Esophagus (tissue), 2 donors: ENCODE measurements around the gene RGS9. TPM values are rescaled to one million over a fixed set of nuclear protein-coding genes. Genes with fewer than 3 reads are reported as not detected.

Experiments used
- H3K27ac ChIP-seq, 2 donors: one replicate each; pipeline ENCODE4 v1.5.1; 2013; ENCODE audit warnings: low read depth in 2 of 2, mild to moderate bottlenecking in 2 of 2, inconsistent platforms in 1 of 2, low read length in 1 of 2, moderate library complexity in 1 of 2
- H3K27me3 ChIP-seq, 2 donors: one replicate each; pipeline ENCODE4 v1.6.1; 2013; ENCODE audit warnings: low read length in 2 of 2, control low read depth in 1 of 2, mild to moderate bottlenecking in 1 of 2; ENCODE audit not compliant: insufficient read depth in 2 of 2, control insufficient read depth in 1 of 2
- H3K36me3 ChIP-seq, 2 donors: one replicate each; pipeline ENCODE4 v1.6.1; 2013; ENCODE audit warnings: low read length in 1 of 2; ENCODE audit not compliant: control insufficient read depth in 2 of 2, insufficient read depth in 2 of 2
- H3K4me1 ChIP-seq, 2 donors: one replicate each; pipeline ENCODE4 v1.6.1; 2013; ENCODE audit warnings: low read length in 1 of 2; ENCODE audit not compliant: control insufficient read depth in 2 of 2, insufficient read depth in 2 of 2
- H3K4me3 ChIP-seq, 2 donors: one replicate each; pipeline ENCODE4 v1.5.1; 2013; ENCODE audit warnings: low read length in 2 of 2, mild to moderate bottlenecking in 2 of 2, low read depth in 1 of 2, moderate library complexity in 1 of 2
- H3K9me3 ChIP-seq, 2 donors: one replicate each; pipeline ENCODE4 v1.6.1; 2013; ENCODE audit warnings: mild to moderate bottlenecking in 2 of 2, low read depth in 1 of 2, low read length in 1 of 2, moderate library complexity in 1 of 2; ENCODE audit not compliant: control insufficient read depth in 2 of 2, insufficient read depth in 1 of 2
- WGBS, 2 donors: extraction: QIAGEN DNeasy Blood & Tissue Kit; methylation state at CpG; one replicate each; pipeline ENCODE4 v1.1.7; 2013; 5-methylcytosine and 5-hydroxymethylcytosine counted together
- polyA plus RNA-seq, 2 donors: library from polyadenylated mRNA; stranded (reverse); fragments of 200-250 nt; gene quantifications; one replicate each; pipeline ENCODE4 v1.2.3, GENCODE V29; 2013
- donor health status: healthy with polysubstance abuse.
- donor health status: Bipolar disorder and iron deficiency.

The RGS9 gene
- polyA plus RNA-seq, 2 donors = 2.0 to 2.2 TPM

DNA sequence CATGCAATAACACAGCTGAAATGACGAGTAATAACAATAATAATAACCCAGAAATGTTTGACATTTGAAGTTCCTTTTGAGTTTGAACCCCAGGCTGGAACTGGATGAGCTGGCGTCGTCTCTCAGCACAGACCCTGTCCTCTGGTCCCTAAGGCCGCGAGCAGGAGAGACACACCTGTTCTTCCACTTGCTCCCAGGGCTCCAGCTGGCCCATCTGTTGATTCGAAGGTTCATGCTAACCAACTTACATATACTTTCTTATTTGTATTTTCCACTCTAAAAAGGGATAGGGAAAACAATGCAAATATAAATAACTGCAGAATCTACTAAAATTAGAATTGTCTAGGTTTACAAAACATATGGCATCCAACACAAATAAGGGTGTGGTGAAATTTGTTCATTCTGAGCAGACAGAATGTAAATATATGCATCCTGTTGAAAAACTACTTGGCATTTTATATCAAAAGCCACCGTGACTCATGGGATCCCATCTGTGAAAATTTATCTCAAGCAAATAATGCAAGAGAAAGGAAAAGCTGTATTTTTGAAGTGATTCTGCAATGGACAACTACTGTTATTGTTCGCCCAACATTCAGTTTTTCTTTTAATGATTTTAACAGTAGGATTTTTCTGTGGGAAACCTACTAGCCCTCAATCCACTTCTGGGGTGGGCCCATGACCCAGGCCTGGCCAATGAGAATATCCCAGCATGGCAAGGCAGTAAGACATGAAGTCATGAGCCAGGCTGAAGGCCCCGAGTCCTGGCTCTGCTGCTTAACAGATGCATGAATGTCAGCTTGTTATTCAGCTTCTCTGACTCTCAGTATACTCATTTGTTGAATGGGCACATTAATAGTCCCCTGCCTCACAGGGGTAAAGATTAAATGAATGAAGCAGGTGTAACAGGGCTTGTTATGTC is 13.2 kb upstream of the RGS9 start:
- no peaks in the 10 kb centered on the region for H3K9me3 ChIP-seq
- no peaks in the 10 kb centered on the region for H3K4me1 ChIP-seq
- H3K4me3 ChIP-seq = no peak overlapping the region
- no peaks in the 10 kb centered on the region for H3K27me3 ChIP-seq
- no peaks in the 10 kb centered on the region for H3K36me3 ChIP-seq
- H3K27ac ChIP-seq = no peak overlapping the region
- WGBS, 2 donors = 64 to 72% methylated on average over 9 of the region's 9 CpGs

DNA sequence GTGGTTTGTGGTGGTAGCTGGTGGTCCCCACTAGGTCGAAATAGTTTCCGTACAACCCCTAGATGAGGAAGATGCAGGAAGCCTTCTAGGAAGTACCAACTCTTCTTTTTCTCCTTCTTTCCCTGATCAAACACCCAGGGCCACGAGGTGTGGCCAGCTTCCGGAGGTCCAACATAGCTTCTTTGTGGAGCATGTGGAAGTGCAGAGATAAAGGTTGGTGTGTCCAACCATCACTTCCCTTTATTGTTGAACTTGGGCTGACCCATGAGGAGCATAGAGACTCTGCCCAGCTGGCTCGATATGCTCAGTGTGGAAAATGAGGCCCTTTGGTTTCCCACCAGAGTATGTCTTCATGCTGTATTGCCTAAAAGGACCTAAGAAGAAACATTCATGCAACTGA is 6.3 kb upstream of the RGS9 start:
- H3K27me3 ChIP-seq = no peaks in the 10 kb centered on the region
- 61% methylated on average over 5 of the region's 5 CpGs for WGBS, 2 donors
- no peak overlapping the region for H3K4me3 ChIP-seq
- no peaks in the 10 kb centered on the region for H3K9me3 ChIP-seq
- H3K36me3 ChIP-seq = no peaks in the 10 kb centered on the region
- no peaks in the 10 kb centered on the region for H3K4me1 ChIP-seq
- H3K27ac ChIP-seq = no peak overlapping the region

DNA sequence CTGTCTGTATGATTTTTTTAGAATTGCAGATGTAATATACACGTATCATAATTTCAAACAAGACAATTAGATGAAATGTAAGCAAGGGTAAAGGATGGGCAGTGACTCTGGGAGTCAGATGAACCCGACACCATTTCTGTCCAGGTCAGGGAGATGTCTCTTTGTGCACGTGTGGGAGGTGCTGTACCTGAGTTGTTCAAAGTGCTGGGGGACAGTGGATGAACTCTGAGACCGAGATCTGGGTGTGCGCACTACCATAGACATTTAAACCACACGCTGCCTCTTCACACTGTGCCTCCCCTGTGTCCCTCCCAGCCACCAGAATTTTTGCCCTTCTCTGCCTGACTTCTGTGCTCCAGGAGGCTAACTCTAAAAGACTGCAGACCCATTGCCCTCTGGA is 5.9 kb upstream of the RGS9 start:
- WGBS, 2 donors = 75 to 88% methylated on average over 6 of the region's 6 CpGs
- no peaks in the 10 kb centered on the region for H3K36me3 ChIP-seq
- H3K27me3 ChIP-seq = no peaks in the 10 kb centered on the region
- no peak overlapping the region for H3K4me3 ChIP-seq
- H3K27ac ChIP-seq = no peak overlapping the region
- no peaks in the 10 kb centered on the region for H3K4me1 ChIP-seq
- H3K9me3 ChIP-seq = no peaks in the 10 kb centered on the region

DNA sequence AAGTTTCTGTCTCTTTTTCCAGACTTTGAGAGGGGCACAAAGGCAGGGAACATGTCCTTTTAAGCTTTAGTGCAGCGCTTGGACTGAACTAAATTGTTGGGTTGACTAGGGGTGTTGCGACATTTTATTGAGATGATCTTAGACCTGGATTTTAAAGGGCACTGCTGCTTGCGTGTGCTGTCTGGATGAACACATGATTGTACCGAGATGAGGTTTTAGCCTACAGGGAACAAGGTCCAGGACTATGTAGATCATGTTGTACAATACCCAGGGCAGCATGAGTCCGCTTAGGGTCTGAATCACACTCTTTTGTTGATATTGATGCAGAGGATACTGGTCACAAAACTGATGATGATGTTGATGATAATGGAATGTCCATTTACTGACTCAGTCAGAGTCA is 5.2 kb upstream of the RGS9 start:
- Histone ChIP-seq H3K4me1 (no peaks in the 10 kb centered on the region), H3K9me3 (no peaks in the 10 kb centered on the region), H3K36me3 (no peaks in the 10 kb centered on the region), H3K27ac (no peak overlapping the region), H3K4me3 (no peak overlapping the region), H3K27me3 (no peaks in the 10 kb centered on the region)
- 89 to 92% methylated on average over 5 of the region's 5 CpGs for WGBS, 2 donors

DNA sequence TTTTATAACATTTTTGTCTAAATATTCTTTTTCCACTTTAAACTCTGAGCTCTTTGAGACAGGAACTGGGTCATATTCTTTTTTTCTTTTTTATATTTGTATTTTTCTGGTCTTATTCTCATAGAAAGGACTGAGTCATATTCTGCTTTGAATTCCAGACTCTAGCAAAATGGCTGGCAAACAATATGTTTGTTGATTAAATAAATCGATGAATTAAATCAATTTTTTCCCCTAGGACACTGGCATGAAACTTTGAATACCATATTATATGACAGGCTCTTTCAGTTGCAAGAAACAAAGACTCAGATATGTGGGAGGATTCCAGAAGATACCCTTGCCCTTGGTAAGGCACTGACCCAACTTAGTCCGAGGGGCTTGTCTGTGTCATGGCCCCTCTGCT is 3.1 kb upstream of the RGS9 start:
- WGBS, 2 donors = 83 to 86% methylated on average over 2 of the region's 2 CpGs

DNA sequence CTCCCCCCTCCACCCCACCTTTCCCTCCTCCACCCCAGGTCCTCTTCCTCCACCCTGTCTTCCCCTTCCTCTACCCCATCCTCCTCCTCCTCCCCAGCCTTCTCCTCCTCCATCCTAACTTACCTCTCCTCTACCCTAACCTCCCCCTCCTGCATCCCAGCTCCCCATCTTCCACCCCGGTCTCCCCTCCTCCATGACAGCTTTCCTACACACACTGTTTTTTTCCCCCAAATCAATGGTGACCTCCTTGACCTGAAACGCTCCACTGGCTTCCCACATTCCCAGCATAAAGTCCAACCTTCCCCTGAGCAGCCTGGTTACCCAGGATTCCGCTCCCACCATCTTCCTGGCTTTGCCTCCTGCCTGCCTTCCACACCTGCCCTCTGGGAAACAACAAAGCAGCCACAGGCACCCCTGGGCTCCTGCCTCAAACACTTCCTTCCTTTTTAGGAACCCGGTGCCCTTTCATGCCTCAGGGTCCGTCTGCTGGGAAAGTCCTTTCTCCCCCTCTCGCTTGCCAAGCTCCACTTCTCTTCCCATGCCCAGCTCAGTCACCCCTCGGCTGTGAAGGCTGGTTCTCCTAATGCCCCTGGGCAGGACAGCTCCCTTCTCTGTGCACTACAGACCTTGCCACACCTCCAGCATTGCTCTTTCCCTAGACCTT is 2.1 kb downstream of the RGS9 start:
- Histone ChIP-seq H3K27ac (no peak overlapping the region), H3K4me1 (no peaks in the 10 kb centered on the region), H3K9me3 (no peaks in the 10 kb centered on the region), H3K4me3 (no peak overlapping the region), H3K36me3 (no peaks in the 10 kb centered on the region), H3K27me3 (no peaks in the 10 kb centered on the region)
- 47 to 49% methylated on average over 7 of the region's 7 CpGs for WGBS, 2 donors

More for the DNA sequence above, 3.1 kb upstream of the RGS9 start:
- Histone ChIP-seq H3K27ac (no peak overlapping the region), H3K36me3 (no peaks in the 10 kb centered on the region), H3K4me1 (no peaks in the 10 kb centered on the region), H3K27me3 (no peaks in the 10 kb centered on the region), H3K9me3 (no peaks in the 10 kb centered on the region), H3K4me3 (no peak overlapping the region)

DNA sequence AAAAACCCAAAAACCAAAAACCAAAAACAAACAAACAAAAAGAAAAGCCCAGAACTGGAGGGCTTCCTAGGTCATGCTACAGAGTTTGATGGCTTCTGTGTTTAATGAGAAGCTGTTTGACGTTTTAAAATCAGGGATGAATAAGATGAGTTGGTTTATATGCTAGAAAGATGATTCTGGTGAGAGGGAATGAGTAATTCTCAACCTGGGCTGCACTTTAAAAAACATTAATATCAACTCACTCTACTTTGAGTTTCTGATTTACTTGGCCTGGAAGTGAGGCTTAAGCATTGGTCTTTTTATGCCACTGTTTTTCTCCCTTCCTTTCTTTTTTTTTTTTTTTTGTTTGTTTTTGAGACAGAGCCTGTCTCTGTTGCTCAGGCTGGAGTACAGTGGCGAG is 5.1 kb downstream of the RGS9 start:
- Histone ChIP-seq H3K4me3 (no peak overlapping the region), H3K27me3 (no peaks in the 10 kb centered on the region), H3K36me3 (no peaks in the 10 kb centered on the region), H3K9me3 (no peaks in the 10 kb centered on the region), H3K4me1 (no peaks in the 10 kb centered on the region), H3K27ac (no peak overlapping the region)
- 76 to 77% methylated on average over 2 of the region's 2 CpGs for WGBS, 2 donors

DNA sequence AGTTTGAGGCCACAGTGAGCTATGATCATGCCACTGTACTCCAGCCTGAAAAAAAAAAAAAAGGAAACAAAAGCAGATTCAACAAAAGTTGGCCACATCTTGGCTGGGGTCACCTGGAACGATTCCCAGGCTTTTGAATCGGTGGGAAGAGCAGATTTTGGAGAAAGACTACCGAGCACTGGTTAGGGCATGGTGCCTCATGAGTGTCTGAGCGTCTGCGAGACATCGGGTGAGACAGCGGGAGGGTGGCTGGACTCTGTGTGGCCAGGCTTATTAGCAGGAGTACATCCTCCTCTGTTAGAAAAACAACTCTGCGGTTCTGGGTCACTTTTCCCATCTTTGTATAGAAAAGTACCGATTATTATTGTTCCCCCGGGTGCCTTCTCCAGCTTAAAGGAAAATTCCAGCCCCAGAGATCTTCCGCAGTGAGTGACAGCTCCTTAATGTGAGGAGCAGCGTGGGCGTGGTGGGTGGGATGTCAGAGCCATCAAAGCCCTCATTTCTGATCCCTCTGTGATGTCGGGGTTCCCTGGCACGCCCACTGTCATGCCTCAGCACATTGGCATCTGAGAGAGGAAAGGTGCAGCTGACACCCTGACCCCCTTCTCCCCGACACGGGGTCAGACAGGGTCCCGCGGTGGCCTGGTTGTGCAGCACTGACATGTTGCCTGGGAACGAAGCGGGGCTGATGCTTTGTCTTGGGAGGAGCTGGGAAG is 6.9 kb downstream of the RGS9 start:
- H3K4me1 ChIP-seq = no peaks in the 10 kb centered on the region
- H3K9me3 ChIP-seq = no peaks in the 10 kb centered on the region
- H3K36me3 ChIP-seq = no peaks in the 10 kb centered on the region
- H3K27me3 ChIP-seq = no peaks in the 10 kb centered on the region
- H3K27ac ChIP-seq = no peak overlapping the region
- WGBS, 2 donors = 55 to 57% methylated on average over 21 of the region's 21 CpGs
- no peak overlapping the region for H3K4me3 ChIP-seq

DNA sequence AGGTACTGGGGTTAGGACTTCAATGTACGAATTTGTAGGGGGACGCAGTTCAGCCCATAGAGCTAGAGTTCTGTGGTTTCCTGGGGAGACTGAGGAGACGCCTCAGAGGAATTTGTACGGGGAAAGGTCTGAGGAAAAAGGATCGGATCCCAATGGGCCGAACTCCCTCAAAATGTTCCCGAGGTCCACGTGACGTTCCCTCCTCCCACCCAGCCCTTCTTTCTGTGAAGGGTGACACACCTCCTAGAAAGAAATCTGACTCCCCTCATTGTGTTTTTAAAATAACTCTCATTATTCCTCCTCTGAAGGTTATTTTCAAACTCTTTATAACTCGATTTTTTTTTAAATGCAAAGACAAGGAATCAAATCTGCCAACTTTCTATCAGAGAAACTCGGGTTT is 8.6 kb downstream of the RGS9 start:
- Histone ChIP-seq H3K9me3 (no peaks in the 10 kb centered on the region), H3K4me3 (no peak overlapping the region)
- WGBS, 2 donors = 81 to 84% methylated on average over 11 of the region's 11 CpGs

More for the DNA sequence above, 8.6 kb downstream of the RGS9 start:
- Histone ChIP-seq H3K27me3 (no peaks in the 10 kb centered on the region), H3K27ac (no peak overlapping the region), H3K4me1 (no peaks in the 10 kb centered on the region), H3K36me3 (no peaks in the 10 kb centered on the region)
